CD4-positive, alpha-beta T cell treated with Interleukin-10 for 1 hour (primary cell): ENCODE data around the gene RGS6.

Source experiments
- DNase-seq: peaks from one replicate; pipeline ENCODE4 v3.0.0-alpha.2; 2020

RGS6 gene

GRCh38 chr14:72089625-72090024, 157.4 kb downstream of the RGS6 start:
- DNase-seq = no peak

GRCh38 chr14:72094844-72095582, 162.8 kb downstream of the RGS6 start:
- DNase-seq = no peak

GRCh38 chr14:72097173-72097783, 165.0 kb downstream of the RGS6 start:
- no peak for DNase-seq

- no peak for DNase-seq
Observed at GRCh38 chr14:72098210-72098609, 166.0 kb downstream of the RGS6 start.

- no peak for DNase-seq
Observed at GRCh38 chr14:72099566-72099965, 167.3 kb downstream of the RGS6 start.

DNA sequence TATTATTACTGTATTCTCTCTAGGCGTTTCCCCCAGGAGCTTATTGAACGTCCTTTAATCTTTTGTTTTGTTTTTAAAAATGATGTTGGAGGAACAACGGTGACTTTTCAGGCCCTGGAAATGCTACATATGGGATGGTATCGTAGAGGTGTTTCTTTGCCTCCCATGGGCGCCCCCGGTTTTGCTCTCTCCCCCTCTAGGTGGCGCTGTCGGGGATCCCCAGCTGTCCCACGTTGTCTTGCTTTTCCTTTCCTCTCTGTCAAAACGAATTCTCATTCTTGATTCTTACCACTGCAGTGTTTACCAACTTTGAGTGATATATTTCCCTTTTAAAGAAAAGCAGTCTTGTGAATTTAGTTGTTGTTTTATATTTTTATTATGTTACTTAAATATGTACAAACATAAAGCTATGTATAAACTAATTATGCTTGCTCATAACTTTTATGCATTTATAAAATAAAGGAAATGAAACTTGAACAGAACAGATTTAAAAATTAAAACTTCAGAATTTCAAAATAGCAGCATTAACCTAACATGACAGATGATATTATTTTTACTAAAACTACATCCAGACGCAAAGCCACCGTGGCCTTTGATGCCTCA, 171.9 kb downstream of the RGS6 start:
- peak; percentile 14 for DNase-seq

DNA sequence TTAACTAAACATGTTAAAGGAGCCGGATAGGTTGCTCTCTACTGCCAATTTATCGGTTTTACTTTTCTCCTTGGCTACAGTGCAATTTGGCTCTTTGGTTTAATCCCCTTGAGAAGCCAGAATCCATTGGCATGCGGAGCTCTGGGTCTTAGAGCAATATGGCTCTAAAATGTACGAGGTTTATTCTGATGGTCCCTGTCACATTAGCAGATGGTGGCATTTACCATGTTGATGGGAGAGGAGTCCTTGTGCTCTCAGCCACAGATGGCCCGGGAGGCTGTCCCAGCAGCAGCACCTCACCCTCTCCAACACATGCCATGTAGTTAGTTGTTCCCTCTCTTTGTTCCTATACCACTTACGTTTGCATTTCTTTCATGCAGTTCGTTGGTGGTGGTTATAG, 179.7 kb downstream of the RGS6 start:
- no peak for DNase-seq

GRCh38 chr14:72118841-72119240, 186.6 kb downstream of the RGS6 start:
- no peak for DNase-seq

DNA sequence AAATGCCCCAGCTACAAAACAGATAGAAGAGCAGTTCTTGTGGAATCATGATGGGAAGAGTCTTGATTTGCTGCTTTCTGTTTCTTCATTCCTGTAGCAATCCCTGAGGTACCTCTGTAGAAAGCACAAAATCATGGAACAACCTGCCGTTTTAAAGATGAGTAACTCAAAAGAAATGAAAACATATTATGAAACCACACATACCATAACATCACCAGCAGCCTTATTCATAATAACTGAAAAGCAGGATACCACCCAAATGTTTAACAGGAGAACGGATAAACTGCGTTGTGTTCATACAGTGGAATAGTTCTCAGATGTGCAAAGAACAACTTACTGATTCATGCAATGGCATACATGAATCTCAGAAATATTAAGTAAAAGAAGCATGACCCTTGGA, 188.1 kb downstream of the RGS6 start:
- DNase-seq = no peak

DNA sequence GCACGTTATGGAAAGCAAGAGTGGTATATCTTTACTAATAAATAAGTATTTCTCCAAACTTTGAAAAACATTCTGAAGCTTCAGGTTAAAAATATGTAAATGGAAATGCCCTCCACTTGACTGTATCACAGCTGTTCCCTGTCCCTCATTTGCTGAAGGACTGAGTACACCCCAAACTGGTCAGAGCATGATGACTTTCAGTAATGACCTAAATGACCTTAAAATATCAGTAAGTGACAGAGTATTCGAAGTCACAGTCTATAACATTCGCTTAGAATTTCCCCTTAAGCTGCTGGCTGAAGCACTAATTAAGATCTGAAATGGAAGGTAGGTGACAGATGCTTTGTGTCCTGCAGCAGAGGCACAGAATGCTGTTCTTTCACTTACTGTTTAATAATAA, 191.5 kb downstream of the RGS6 start:
- DNase-seq = no peak

GRCh38 chr14:72124171-72124570, 191.9 kb downstream of the RGS6 start:
- DNase-seq = no peak

GRCh38 chr14:72126091-72126490, 193.9 kb downstream of the RGS6 start:
- DNase-seq = no peak

DNA sequence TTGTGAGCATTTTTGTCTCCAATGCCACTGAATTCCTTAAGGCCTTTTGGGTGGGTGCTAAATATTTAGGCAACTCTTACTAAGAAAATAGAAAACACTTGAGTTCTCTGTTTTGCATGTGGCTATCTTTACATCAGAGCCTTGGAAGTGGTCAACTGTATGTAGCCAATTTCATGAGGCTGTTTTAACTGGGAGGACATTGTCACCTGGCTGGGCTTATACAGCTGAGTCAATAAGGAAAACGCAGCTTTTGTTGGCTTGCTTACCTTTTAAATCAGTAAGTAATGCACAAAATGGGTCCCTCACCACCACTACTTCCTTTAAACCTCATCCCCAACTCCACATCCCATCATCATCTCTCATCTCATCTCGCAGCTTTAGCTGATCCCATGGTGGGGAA, 194.3 kb downstream of the RGS6 start:
- DNase-seq = no peak

- no peak for DNase-seq
Observed at GRCh38 chr14:72128629-72129028, 196.4 kb downstream of the RGS6 start.

DNA sequence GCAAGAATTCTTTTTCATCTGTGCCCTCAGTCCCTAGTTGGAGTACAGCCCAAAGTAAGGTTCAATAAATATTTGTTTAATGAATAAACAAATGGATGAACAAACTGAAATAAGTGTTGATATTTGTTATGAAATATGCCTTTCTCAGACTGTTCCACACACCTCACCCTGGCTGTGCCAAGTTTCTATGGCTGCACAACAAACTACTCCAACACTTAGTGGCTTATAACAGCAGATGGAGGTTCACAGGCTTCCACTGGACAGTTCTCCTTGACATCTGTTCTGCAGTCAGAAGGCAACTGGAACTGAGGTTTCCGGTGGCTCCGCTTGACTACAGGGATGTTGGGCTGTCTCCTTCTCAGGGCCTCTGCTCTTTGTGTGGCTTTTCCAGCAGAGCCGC, 197.1 kb downstream of the RGS6 start:
- no peak for DNase-seq

GRCh38 chr14:72141084-72141483, 208.9 kb downstream of the RGS6 start:
- DNase-seq = no peak

DNA sequence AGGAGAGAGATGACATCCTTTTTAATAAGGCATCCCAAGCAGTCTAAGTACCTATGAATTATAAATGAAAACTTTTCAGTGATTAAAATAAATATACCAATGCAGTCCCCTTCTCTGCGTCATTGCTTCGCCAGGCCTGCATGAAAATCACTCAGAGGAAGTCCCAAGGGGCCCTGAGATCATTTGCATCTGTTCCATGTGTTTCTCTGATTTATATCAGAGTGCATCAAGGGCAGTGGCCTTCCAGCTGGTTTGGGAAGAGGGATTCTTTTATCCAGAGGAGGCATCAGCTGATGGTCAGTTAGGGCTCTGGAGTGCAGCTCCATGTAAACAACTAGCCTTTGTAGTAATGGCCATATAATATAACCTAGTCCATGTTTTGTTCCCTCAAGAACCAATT, 210.1 kb downstream of the RGS6 start:
- no peak for DNase-seq

GRCh38 chr14:72146241-72146640, 214.0 kb downstream of the RGS6 start:
- no peak for DNase-seq

- DNase-seq = no peak
Observed at GRCh38 chr14:72154645-72155378, 222.6 kb downstream of the RGS6 start.

DNA sequence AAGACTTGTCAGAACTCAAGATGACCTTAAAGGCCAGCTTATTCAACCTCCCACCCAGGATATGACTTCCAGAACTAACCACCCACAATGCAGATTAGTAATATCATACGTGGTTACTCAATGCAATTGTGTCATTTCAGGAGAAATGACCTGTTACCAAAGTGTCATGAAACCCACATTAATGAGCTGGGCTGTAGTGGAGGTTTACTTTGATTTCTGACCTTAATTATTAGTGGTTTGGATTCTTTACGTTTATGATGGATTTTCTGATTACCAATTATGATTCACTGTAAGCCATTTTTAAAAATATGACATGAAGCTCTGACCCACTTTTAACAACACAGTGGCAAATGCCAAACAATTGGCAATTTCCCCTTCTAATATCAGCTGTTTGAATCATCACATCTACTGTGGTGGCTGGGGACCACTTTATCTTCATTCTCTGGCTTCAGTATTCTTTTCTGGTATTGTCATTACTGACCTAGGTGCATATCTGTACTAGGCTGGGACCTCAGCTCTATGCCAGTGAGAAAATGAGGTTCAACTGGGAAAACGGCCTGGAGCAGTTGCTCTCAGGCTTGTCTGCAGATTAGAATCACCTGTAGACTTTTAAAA, 223.3 kb downstream of the RGS6 start:
- no peak for DNase-seq

DNA sequence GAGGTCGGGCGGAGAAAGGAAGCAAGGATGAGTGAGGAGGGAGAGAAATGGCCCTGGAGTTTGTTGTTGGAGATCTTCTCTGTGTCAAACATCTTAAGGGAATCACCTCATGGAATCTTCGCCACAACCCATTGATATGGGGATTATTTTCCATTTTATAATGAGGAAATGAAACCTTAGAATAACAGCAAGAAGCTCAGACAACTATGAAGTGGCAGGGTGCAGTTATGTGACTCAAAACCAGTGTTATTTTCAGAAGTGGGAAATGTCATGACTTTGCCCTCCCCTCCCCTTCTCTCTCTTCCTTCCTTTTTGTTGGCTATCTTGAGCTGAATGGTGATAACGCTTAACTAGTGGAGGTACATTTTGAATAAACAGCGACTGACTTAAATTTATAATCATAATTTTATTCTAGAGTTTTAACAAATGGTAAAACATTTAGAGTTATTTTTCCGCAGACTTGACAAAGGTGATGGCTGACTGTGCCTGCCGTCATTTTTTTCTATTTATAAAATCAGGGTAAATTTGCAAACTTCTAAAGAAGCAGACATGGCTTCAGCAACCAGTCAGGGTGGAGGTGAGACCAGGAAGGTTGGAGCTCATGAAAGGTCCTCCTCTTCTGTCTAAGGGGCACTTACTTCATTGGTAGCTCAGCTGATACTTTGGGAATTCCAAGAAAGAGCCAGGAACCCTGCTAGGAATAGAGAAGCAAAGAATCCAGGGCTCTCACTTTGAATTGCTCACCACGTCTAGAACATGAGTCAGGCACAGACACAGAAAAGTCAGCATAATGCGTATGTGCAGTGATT, 232.4 kb downstream of the RGS6 start:
- no peak for DNase-seq

DNA sequence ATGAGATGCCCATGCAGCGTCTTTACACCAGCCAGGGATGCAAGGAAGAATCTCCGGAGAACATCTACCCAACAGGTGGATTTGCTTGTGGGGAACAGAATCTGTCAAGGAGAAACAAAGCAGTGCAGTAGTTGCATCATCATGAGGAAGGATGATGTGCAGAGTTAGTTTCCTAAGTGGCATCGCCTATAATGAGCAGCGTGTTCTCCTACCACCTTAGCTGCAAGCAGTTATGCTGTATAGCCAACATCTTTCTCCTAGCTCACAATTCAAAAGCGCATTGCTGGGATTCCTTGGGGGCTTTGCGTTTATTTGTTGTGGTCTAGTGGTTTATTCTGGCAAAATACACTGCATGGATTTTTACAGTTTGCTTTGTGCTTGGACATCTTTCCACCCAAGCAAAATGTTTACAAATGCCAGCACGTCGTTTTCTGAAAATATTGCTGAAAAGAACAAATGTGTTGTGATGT, 233.0 kb downstream of the RGS6 start:
- no peak for DNase-seq
